ENCODE results near the gene PGS1.

Gene PGS1

DNA sequence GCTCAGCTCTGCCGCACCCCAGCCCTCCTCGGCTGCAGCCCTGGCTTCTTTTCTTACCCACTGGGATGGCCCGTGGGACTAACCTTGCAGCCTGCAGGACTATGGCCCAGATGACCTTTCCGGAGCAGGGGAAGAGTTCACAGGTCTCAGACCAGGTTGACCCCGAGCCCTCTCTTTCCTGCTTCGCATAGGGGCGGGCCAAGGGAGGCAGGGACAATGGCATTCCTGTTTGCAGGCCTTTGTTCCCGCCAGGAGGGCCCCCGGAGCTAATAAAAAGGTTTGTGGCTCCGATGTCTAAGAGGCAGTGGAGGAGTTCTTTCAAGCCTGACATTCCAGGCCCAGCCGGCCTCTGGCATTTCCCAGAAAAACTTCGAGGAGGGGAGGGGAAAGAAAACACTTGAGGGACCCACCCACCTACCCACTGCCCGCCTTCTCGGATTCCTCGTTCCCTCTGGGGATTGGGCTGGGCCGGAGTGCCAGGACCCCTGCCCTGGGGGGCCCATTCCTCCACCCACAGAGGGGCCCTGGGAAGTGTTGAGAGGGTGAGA lies 12.8 kb upstream of the PGS1 start:
- DNase-seq (ENCODE audit: low read depth), result no peak

DNA sequence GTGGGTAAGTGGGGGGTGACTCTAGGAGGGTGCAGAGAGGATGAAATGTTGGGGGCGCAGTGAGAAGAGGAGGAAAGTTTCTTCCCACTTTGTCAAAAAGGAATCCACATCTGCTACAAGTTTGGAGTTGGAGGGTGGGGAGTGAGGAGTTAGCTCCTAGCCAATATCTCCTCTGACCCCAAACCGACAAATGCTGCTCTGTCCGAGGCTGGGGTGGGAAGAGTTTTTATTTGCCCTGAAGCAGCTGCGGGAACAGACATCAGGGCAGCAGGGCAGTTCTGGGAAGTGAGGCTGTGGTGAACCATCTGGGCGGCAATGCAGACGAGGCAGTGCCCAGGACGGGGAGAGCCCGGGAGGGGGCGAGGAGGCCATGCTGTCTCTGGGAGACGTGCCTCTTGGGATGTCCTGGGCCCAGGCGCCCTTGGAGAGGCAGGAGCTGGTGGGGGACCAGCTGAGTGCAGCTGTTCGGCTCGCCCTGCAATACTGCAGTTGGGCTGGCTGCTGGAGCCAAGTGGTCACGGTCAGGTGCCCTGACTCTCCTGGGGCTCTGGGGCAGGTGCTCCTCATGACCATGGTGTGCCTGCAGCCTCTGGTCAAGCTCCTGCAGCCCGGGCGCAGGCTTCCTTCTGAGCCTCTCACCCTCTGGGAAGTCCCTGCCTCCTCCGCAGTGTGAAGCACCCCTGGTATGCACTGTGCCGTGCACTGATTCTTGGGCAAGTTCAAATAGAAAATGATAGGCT lies 12.2 kb upstream of the PGS1 start:
- no peak for DNase-seq (ENCODE audit: low read depth)

GRCh38 chr17:78367193-78367592 lies 11.3 kb upstream of the PGS1 start:
- no peak for DNase-seq (ENCODE audit: low read depth)

DNA sequence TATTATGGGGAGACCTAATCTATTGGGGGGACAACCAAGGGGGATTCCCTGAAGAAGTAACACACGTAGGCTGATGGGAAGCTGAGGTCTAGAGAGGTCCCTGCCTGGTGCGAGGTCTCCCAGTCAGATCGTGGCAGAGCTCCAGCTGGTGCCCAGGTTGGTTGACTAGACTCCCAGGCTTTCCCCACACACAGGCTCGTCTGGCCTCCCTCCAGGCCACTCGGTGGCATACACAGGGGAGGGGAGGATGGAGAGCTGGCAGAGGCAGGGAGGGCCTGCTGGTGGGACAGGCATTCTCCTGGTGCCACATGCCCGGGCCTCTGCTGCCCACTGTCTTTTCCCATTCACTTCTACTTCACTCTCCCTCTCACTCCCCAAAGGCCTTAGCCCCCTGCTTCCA lies 10.1 kb upstream of the PGS1 start:
- DNase-seq (ENCODE audit: low read depth), result no peak

DNA sequence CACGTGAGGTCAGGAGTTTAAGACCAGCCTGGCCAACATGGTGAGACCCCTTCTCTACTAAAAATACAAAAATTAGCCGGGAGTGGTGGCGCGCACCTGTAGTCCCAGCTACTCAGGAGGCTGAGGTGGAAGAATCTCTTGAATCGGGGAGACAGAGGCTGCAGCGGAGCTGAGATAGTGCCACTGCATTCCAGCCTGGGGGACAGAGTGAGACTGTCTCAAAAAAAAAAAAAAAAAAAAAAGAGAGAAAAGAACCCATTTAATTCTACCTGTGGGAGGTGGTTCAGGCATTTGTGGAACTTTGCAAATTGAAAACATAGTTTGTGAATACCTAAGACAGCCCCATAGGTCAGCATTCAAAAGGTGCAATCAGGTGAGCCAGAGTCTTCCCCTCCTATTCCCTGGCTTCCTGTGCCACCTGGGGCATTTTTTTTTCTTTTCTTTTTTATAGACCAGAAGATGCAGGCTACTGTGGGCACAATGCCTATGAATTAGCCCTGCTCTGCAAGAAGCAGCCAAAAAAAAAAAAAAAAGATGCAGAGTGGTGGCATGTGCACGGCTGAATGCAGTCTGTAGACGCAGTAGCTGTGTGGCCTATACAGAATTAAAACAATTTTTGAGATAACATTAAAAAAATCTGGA lies 9.5 kb upstream of the PGS1 start:
- no peak for DNase-seq (ENCODE audit: low read depth)

DNA sequence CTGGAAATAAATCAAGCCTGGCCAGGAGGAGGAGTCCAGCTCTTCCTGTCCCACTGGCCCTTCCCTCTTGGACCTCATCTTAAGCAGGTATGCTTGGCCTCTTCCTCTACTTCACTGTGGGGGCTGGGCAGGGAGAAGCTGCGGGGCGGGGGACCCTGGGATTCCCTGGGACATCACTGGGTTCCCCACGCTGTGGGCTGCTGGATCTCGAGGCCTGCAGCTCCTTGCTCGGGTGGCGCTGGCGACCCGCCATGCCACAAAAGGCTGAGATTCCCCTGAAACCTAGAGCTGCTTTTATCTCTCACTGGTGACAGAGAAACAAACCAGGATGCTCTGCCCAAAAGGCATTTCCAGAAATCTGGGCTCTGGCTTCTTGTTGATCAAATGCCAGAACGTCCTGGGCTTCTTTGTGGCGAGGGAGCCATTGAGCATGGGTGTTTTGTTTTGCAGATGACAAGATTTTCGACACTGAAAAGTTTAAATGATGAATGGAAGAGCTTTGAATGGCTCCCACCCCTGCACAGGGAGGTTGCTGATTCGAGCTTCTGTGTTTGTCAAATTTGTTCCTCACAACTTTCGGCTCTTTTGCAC lies 8.6 kb upstream of the PGS1 start:
- DNase-seq (ENCODE audit: low read depth), result no peak

DNA sequence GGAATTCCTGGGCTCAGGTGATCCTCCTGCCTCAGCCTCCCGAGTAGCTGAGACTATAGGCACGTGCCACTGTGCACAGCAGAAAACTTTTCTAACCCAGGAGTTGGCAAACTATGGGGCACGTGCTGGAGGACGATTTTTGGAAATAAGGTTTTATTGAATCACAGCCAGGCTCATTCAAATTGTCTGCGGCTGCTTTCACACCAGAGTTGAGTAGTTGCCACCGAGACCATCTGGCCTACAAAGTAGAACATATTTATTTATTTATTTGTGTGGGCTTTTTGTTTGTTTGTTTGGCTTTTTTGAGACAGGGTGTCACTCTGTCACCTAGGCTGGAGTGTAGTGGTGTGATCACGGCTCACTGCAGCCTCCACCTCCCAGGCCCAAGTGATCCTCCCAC lies 7.4 kb upstream of the PGS1 start:
- DNase-seq (ENCODE audit: low read depth), result no peak

- no peak for DNase-seq (ENCODE audit: low read depth)
Observed at GRCh38 chr17:78372841-78373240, 5.6 kb upstream of the PGS1 start.

- no peak for DNase-seq (ENCODE audit: low read depth)
Observed at GRCh38 chr17:78374189-78374588, 4.3 kb upstream of the PGS1 start.

GRCh38 chr17:78374631-78375274 lies 3.7 kb upstream of the PGS1 start:
- peak; percentile 69 for DNase-seq (ENCODE audit: low read depth)

- DNase-seq (ENCODE audit: low read depth), result peak; percentile 94
Observed at GRCh38 chr17:78375401-78376151, 2.9 kb upstream of the PGS1 start.

DNA sequence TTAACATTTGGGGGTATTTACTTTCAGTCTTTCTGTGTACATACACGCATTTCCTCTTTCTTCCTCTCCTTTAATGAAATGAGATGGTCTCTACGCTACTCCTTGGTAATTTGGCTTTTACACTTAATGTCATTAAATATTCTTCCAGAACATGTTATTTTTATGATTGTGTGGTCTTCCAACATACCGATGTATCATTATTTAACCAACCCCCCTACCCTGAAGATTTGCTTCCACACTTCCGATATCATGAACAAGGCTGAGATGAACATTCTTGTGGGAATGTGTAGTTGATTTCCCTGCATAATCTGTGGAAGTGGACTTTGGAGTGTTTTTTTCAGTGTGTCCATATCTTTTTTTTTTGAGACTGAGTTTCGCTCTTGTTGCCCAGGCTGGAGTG lies 2.3 kb upstream of the PGS1 start:
- no peak for DNase-seq (ENCODE audit: low read depth)

DNA sequence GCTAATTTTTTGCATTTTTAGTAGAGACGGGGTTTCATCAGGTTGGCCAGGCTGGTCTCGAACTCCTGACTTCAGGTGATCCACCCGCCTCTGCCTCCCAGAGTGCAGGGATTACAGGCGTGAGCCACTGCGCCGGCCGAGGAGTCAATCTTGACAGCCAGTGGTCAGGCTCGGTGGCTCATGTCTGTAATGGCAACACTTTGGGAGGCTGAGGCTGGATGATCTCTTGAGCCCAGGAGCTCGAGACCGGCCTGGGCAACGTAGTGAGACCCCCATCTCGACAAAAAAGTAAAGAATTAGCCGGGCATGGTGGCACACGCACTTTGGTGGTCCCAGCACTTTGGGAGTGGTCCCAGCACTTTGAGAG lies 608 bp upstream of the PGS1 start:
- DNase-seq (ENCODE audit: low read depth), result no peak

- DNase-seq (ENCODE audit: low read depth), result peak; percentile 56
Observed at GRCh38 chr17:78379131-78379491, 662 bp downstream of the PGS1 start.

DNA sequence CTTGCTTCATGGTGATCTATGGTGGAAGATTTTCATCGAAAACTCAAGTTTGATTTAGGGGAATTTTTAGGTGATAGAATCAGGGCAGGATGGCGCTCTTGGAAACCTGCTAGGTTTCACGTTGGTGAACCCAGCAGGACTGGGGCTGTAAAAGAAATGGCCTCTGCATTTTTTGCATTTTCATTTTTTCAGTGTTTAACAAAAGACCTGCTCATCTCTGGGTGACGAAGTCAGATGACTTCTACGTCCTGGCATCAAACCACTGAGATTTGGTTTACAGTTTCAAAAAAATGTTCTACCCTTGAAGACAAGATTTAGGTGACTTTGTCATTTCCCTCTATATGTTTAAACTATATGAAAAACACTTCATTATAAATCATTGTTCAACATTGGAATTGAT lies 1.9 kb downstream of the PGS1 start:
- no peak for DNase-seq (ENCODE audit: low read depth)

DNA sequence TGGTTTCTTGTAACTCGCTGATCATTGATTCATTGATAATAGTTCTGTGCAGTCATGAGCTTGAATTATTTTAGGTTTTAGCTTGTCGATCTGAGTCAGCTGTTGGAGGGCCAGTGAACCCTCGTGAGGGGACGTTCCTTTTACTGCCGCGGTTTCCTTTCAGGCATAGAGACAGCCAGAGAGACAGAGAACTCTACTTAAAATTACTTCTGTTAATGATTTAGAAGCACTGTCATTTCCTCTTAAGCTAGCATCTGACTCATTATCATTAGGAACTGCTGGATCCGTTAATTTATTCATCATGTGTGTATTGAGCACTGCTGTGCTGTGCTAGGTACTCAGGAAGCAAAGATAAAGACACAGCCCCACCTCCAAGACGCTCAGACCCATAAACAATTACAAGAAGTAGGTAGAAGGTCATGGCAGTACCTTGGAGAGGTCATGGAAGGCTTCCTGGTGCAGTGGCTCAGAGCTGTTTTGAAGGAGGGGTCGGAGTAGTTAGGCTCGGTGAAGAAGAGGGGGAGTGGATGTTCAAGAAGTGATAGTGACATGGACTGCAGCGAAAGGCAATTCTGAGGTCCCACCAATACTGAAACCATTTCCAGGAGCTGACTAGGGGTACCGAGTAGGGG lies 3.3 kb downstream of the PGS1 start:
- no peak for DNase-seq (ENCODE audit: low read depth)

DNA sequence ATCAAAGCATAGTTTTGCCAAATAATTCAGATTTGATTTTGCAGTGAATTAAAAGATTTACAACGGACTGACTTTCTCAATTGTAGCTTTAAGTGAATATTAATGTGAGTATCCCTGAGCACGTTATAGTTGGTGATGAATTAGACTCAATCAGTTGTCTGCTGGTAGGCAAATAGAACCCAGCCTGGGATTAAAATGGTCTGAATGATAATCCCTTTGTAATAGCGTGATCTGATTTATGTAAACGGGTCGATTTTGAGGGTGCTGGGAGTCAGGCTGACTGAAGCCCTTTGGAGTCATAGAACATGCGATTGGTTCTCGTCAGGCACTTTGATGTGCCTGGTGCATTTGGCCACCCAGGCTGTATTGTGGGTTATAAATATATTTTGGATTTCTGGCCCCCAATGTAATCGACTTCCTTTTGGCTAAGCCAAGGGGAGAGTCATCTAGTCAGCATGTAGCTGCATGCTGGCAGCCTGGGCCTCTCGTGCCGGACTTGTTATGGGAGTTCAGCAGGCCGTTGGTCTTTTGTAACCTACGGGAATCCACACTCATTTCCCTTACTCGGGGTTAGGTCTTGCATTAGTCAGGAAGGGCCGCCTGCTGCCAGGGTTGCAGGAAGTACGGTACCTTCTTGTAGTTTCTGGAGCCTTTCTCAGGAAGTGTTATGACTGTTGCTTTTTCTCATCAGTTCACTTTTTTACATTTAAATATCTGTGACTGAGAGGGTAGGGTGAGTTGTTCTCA lies 5.4 kb downstream of the PGS1 start:
- DNase-seq (ENCODE audit: low read depth), result peak; percentile 99

GRCh38 chr17:78384479-78385175 lies 6.2 kb downstream of the PGS1 start:
- no peak for DNase-seq (ENCODE audit: low read depth)

DNA sequence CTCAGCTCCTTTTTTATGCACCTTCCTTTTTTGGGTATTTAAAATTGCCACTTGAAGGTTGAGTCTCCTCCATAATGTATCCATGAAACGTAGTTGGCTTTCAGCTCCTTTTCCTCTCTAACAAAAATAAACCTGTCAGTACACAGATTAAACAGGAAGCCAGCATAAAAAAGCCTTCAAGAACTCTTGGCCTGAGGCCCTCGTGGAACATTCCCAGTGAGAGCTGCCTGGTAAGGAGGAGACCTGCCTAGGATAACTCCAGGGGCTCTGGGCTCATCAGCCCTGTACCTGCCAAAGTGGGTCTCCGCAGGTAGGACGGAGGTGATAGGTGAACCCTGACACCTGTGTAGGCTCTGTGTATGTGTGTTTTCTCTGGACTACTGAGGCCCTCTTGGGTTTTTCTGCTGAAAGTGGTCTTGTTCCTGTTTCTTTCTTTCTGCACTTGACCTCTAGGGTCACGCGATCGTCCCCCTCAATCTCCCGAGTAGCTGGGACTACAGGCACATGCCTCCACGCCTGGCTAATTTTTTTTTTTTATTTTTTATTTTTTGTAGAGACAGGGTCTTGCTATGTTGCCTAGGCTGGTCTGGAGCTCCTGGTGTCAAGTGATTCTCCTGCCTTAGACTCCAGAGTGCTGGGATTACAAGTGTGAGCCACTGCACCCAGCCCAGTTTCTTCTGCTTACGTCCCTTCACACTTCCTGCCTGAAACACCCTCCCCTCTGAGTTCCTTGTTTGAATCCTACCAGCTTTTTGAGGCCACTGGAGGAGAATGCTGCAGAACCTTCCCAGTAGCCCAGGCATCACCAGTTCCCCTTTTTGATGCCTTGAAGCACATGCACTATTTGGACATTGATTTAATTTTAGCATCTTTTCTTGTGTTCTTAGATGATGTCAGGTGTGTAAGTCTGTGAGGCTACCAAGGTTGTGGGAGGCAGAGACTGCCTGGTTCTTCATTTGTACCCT lies 9.8 kb downstream of the PGS1 start:
- no peak for DNase-seq (ENCODE audit: low read depth)

Data from stromal cell of bone marrow (primary cell).